Endothelial cell of umbilical vein (primary cell): ENCODE results near the gene HNRNPH1.

Source experiments
- CTCF ChIP-seq, 2 donors: IDR thresholded peaks; 1 replicate in 1 of 2; 2 replicates in 1 of 2; pipeline ENCODE4 v1.5.1; 2011; ENCODE audit warnings: low read length in 2 of 2, mild to moderate bottlenecking in 2 of 2, moderate library complexity in 2 of 2, control low read depth in 1 of 2, inconsistent platforms in 1 of 2, low read depth in 1 of 2; ENCODE audit not compliant: insufficient read depth in 1 of 2; ENCODE audit errors: extremely low read depth in 1 of 2
- EZH2 ChIP-seq: IDR thresholded peaks from 2 replicates; pipeline ENCODE4 v1.6.1; 2012; ENCODE audit warnings: borderline replicate concordance, low read depth, mild to moderate bottlenecking, moderate library complexity, low read length, inconsistent platforms; ENCODE audit not compliant: severe bottlenecking
- FOS ChIP-seq: IDR thresholded peaks from 2 replicates; pipeline ENCODE4 v1.6.1; 2011; ENCODE audit warnings: mild to moderate bottlenecking, low read length, moderate library complexity, borderline replicate concordance; ENCODE audit not compliant: insufficient read depth
- GATA2 ChIP-seq: IDR thresholded peaks from 2 replicates; pipeline ENCODE4 v1.7.0; 2011; ENCODE audit warnings: low read depth, mild to moderate bottlenecking, moderate library complexity, mixed read lengths, low read length; ENCODE audit not compliant: insufficient read length, insufficient read depth
- JUN ChIP-seq: IDR thresholded peaks from 2 replicates; pipeline ENCODE4 v1.6.1; 2011; ENCODE audit warnings: borderline replicate concordance, low read depth; ENCODE audit not compliant: insufficient read length, insufficient read depth
- MYC ChIP-seq: IDR thresholded peaks from one replicate; pipeline ENCODE4 v1.6.1; 2011; ENCODE audit warnings: mild to moderate bottlenecking, low read depth, low read length
- POLR2A ChIP-seq: IDR thresholded peaks from 2 replicates; pipeline ENCODE4 v1.6.1; 2012; ENCODE audit warnings: low read depth, mild to moderate bottlenecking, control low read depth, low read length
- POLR2AphosphoS5 ChIP-seq: IDR thresholded peaks from 2 replicates; pipeline ENCODE4 v1.6.1; 2012; ENCODE audit warnings: low read depth, mild to moderate bottlenecking, control low read depth, low read length, moderate library complexity; ENCODE audit not compliant: insufficient read depth
- TF ChIP-seq, protein P1 (sequence below): IDR thresholded peaks from 2 replicates; pipeline ENCODE4 v1.6.1; 2011; ENCODE audit not compliant: insufficient read depth, insufficient read length

- TF ChIP-seq CTCF (IDR thresholded peaks at IDR 0.05; ENCODE audit: extremely low read depth in 1 of 2, insufficient read depth in 1 of 2, low read depth in 1 of 2, low read length in 2 of 2) (no peak), POLR2A (no peak), EZH2 (no peak), MYC (no peak), POLR2AphosphoS5 (no peak), FOS (no peak), JUN (no peak), GATA2 (no peak)
- TF ChIP-seq, protein P1, sequence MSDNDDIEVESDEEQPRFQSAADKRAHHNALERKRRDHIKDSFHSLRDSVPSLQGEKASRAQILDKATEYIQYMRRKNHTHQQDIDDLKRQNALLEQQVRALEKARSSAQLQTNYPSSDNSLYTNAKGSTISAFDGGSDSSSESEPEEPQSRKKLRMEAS, result no peak
Observed at GRCh38 chr5:179599566-179599965, 23.9 kb downstream of the HNRNPH1 start.
